ENCODE measurements around the gene AP1S1. TPM values are rescaled to one million over a fixed set of nuclear protein-coding genes. Genes with fewer than 3 reads are reported as not detected.

AP1S1 gene
- total RNA-seq, 1 donor from 2014 or later: 155 TPM

DNA sequence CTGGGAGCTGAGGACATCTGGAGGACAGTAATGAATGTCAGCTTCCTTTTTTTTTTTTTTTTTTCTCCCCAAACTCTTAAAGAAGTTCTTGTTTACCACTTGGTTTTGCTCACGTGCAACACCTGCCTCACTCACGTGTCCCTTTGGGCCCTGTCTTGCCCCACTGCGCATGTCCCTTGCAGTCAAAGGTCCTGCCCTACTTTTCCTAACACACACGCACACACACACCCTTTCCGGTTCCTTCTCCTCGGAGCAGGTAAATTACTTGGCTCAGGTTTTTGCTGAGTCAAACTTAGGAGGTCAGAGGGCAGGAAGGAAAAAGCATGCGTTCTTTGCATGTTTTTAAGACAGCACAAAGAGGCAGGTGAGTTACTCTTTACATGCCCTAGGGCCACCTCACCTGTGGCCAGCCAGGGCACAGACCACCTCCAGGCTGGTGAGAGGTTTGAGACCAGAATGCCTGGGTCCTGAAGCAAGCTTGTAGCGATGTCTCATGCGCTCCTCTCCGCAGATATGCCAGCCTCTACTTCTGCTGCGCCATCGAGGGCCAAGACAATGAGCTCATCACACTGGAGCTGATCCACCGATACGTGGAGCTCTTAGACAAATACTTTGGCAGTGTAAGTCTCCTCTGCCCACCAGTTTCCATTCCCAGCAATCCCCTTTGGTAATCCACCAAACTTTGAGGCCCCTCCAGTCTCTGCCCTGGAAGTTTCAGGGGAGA is 2.8 kb downstream of the AP1S1 start:
- DNase-seq (ENCODE audit: low read depth): no peak
- Histone ChIP-seq H3K27me3 (ENCODE audit: control insufficient read depth, insufficient read depth, low read length) (no peaks in the 10 kb centered on the region), H3K4me3 (ENCODE audit: low read depth, low read length) (no peak overlapping the region), H3K36me3 (ENCODE audit: control insufficient read depth, insufficient read depth, low read length) (peaks cover 2% of the 10 kb centered on the region)
- TF ChIP-seq, protein P1, sequence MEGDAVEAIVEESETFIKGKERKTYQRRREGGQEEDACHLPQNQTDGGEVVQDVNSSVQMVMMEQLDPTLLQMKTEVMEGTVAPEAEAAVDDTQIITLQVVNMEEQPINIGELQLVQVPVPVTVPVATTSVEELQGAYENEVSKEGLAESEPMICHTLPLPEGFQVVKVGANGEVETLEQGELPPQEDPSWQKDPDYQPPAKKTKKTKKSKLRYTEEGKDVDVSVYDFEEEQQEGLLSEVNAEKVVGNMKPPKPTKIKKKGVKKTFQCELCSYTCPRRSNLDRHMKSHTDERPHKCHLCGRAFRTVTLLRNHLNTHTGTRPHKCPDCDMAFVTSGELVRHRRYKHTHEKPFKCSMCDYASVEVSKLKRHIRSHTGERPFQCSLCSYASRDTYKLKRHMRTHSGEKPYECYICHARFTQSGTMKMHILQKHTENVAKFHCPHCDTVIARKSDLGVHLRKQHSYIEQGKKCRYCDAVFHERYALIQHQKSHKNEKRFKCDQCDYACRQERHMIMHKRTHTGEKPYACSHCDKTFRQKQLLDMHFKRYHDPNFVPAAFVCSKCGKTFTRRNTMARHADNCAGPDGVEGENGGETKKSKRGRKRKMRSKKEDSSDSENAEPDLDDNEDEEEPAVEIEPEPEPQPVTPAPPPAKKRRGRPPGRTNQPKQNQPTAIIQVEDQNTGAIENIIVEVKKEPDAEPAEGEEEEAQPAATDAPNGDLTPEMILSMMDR (IDR thresholded peaks at IDR 0.05; ENCODE audit: insufficient read depth, low read length, poor library complexity, severe bottlenecking): no peak

DNA sequence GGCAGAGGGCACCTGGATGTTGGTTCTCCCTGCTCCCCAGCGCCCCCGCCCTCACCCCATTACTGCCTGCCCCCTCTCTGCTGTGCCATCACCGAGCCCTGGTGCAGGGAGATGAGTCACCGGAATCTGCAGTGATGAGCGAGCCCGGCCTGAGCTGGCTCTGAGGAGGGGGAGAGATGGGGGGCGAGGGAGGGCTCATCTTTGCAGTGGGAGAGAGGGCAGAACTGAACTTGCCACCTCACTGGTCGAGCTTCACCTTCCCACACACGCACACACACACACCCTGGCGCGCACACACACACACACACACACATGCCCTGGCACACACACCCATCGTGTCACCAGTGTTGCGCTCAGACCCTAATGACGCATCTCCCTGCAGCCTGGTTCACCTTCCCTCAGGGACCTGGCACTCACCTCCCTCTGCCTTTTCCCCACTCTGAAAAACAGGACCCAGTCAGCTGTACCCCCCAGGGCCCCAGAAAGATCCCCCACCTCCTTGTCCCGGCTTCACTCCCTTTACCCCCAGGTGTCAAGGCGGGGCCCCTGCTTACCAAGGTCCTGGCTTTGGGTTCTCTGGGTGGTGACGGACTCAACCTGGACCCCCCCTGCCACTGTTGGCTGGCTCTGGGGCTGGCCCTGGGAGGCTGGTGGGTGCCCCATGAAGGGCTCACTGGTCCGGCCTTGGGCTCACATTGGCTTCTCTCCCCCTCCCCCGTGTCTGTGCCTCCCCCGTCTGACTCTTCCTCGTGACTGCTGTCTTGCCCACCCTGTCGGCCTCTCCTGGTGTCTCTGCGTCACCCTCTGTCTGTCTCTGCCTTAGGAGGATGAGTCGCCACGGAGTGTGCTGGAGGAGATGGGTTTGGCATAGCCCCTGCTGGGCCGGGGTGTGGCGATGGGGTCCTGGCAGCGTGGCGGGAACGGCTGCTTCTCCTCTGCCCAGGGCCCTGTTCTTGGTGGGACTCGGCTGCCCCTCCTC is 5.7 kb downstream of the AP1S1 start:
- H3K27me3 ChIP-seq (ENCODE audit: control insufficient read depth, insufficient read depth, low read length): peaks cover 14% of the 10 kb centered on the region
- TF ChIP-seq, protein P1 (IDR thresholded peaks at IDR 0.05; ENCODE audit: insufficient read depth, low read length, poor library complexity, severe bottlenecking): no peak
- peaks cover 2% of the 10 kb centered on the region for H3K36me3 ChIP-seq (ENCODE audit: control insufficient read depth, insufficient read depth, low read length)
- no peak for DNase-seq (ENCODE audit: low read depth)
- H3K4me3 ChIP-seq (ENCODE audit: low read depth, low read length): no peak overlapping the region

DNA sequence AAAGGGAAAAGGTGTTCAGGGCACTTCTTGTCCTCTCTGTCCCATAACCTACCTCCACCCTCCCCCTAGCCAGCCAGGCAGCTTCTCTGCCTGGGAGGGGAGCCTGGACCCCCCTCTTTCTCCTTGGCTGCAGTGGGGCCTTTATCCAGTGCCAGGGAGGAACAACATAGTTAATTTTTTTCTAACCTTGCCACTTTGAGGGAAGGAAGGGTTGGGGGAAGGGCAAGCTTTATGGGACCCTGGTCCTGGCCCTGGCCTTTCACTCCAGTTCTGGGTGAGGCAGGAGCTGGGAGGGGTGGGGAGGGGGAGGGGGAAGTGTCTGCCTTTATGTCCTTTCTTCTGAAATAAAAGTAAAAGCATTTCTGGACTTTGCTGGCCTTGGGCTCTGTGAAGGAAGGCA is 6.6 kb downstream of the AP1S1 start:
- TF ChIP-seq, protein P1 (IDR thresholded peaks at IDR 0.05; ENCODE audit: insufficient read depth, low read length, poor library complexity, severe bottlenecking): no peak
- DNase-seq (ENCODE audit: low read depth): no peak
- Histone ChIP-seq H3K4me3 (ENCODE audit: low read depth, low read length) (no peak overlapping the region), H3K27me3 (ENCODE audit: control insufficient read depth, insufficient read depth, low read length) (peaks cover 19% of the 10 kb centered on the region), H3K36me3 (ENCODE audit: control insufficient read depth, insufficient read depth, low read length) (peaks cover 2% of the 10 kb centered on the region)

DNA sequence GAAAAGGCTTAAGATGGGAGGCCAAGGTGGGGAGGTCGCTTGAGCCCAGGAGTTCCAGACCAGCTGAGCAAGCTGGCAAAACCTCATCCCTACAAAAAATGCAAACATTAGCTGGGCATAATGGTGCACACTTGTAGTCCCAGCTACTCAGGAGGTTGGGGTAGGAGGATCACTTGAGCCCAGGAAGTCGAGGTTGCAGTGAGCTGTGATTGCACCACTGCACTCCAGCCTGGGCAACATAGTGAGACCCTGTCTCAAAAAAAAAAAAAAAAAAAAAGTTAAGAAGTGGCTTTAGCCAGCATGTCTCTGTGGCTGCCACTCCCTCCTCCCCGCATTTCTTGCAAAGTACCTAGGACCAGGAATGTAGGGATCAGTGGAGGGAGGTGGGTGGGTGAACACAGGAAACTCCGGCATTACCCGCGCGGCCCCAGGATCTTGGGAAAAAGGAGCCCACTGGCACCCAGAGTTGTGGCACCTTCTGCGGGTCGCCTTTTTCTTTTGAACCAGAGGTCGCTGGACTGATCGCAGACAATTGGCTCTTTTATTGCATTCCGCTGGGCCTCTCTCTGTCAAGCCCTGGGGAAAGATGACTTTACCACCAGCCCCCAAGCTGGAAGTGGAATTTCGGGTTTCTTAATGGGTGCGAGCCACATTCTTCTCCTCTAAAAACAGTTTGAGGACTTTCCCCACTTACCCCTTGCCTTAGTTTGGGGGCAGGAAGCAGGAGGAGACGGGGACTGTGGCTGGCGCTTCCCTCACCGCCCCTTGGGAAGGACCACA is 7.6 kb downstream of the AP1S1 start:
- TF ChIP-seq, protein P1 (IDR thresholded peaks at IDR 0.05; ENCODE audit: insufficient read depth, low read length, poor library complexity, severe bottlenecking): no peak
- H3K36me3 ChIP-seq (ENCODE audit: control insufficient read depth, insufficient read depth, low read length): peaks cover 2% of the 10 kb centered on the region

DNA sequence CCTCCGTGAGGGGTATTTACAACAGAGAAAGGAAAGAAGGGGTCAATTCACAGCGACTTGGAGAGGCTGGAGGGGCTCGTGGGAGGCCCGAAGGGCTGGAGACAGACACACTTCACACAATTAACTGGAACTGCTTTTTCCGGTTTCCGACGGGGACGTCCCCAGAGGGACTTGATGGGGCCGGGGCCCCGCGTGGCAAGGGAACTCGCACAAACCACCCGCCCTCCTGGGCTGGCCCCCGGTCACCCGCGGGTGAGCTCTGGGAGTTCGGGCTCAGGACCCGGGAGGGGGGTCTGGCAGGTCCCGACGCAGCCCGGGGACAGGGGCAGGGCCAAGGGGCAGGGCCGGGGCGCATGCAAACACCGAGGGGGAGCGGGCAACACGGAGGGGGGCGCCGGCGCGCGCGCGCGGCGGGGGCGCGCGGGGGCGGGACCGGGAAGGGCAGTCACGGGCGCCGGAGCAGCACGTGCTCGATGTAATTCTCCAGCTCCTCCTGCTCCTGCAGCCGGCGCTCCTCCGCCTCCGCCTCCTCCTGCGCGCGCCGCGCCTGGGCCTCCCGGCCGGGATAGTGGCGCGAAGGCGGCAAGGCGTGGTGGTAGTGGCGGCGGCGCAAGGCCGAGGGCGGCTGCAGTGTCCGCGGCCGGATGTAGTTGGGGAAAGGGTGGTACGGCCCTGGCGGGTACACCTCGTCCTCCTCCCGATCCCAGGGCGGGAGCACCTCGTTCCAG is 8.4 kb downstream of the AP1S1 start:
- no peak for DNase-seq (ENCODE audit: low read depth)
- Histone ChIP-seq H3K4me3 (ENCODE audit: low read depth, low read length) (peak overlapping the region; percentile 44), H3K36me3 (ENCODE audit: control insufficient read depth, insufficient read depth, low read length) (peaks cover 2% of the 10 kb centered on the region), H3K27me3 (ENCODE audit: control insufficient read depth, insufficient read depth, low read length) (peaks cover 24% of the 10 kb centered on the region)
- TF ChIP-seq, protein P1 (IDR thresholded peaks at IDR 0.05; ENCODE audit: insufficient read depth, low read length, poor library complexity, severe bottlenecking): no peak

More for the DNA sequence above, 7.6 kb downstream of the AP1S1 start:
- no peak for DNase-seq (ENCODE audit: low read depth)
- Histone ChIP-seq H3K27me3 (ENCODE audit: control insufficient read depth, insufficient read depth, low read length) (peaks cover 22% of the 10 kb centered on the region), H3K4me3 (ENCODE audit: low read depth, low read length) (no peak overlapping the region)
